IPS-20b (cell line): Measurements from ENCODE around the gene GET4.
A peak's percentile ranks its signal among the peaks of the same experiment; 100 is the strongest.
"Not testable (repeated sequence)": the region's sequence is repeated elsewhere in the genome, so short reads cannot be mapped to it uniquely, and the experiment has no call there.

Source experiments
- H3K27ac ChIP-seq: one replicate; pipeline ENCODE4 v1.5.1; 2013; ENCODE audit warnings: low read length
- H3K27me3 ChIP-seq: 2 replicates; pipeline ENCODE4 v1.6.1; 2013; ENCODE audit warnings: mild to moderate bottlenecking, low read length, inconsistent platforms; ENCODE audit not compliant: insufficient read depth
- H3K36me3 ChIP-seq: 2 replicates; pipeline ENCODE4 v1.6.1; 2013; ENCODE audit warnings: low read depth, mild to moderate bottlenecking, inconsistent platforms, low read length, moderate library complexity; ENCODE audit not compliant: insufficient read depth
- H3K4me1 ChIP-seq: 2 replicates; pipeline ENCODE4 v1.6.1; 2013; ENCODE audit warnings: mild to moderate bottlenecking, control low read depth, inconsistent platforms, low read length, moderate library complexity; ENCODE audit not compliant: insufficient read depth
- H3K4me3 ChIP-seq: 2 replicates; pipeline ENCODE4 v1.5.1; 2013; ENCODE audit warnings: mild to moderate bottlenecking, low read length, inconsistent platforms
- H3K9ac ChIP-seq: 2 replicates; pipeline ENCODE4 v1.6.1; 2013; ENCODE audit warnings: low read depth, mild to moderate bottlenecking, inconsistent platforms, low read length, moderate library complexity
- H3K9me3 ChIP-seq: 2 replicates; pipeline ENCODE4 v1.6.1; 2013; ENCODE audit warnings: mild to moderate bottlenecking, low read depth, low read length, inconsistent platforms; ENCODE audit not compliant: insufficient read depth

GET4 gene

GRCh38 chr7:860149-860548 lies 16.2 kb upstream of the GET4 start:
- no peaks in the 10 kb centered on the region for H3K27me3 ChIP-seq
- H3K27ac ChIP-seq, result no peak overlapping the region
- H3K36me3 ChIP-seq, result peaks cover 92% of the 10 kb centered on the region

DNA sequence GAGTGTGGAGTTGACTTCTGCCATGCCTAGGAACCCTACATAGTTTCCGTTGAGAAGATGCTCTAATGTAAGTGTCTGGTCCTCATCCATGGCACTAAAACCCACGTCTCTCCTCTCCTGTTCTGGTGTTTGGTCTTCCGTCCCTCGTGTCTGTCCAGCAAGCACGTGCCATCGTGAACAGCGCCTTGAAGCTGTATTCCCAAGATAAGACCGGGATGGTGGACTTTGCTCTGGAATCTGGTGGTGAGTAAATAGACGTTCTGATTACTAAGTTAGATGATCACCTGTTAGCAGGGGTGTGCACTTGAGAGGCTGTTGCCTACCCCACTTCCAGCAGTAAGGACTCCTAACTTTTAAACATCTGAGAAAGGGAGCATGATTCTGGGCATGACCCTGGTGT lies 15.1 kb upstream of the GET4 start:
- Histone ChIP-seq H3K27me3 (no peaks in the 10 kb centered on the region), H3K36me3 (peaks cover 92% of the 10 kb centered on the region), H3K9me3 (no peaks in the 10 kb centered on the region), H3K27ac (no peak overlapping the region), H3K9ac (no peak overlapping the region), H3K4me1 (no peaks in the 10 kb centered on the region), H3K4me3 (no peak overlapping the region)

More at GRCh38 chr7:860149-860548, 16.2 kb upstream of the GET4 start:
- H3K4me3 ChIP-seq, result no peak overlapping the region
- H3K9ac ChIP-seq, result no peak overlapping the region
- H3K4me1 ChIP-seq, result no peaks in the 10 kb centered on the region
- H3K9me3 ChIP-seq, result no peaks in the 10 kb centered on the region

- H3K9ac ChIP-seq, result no peak overlapping the region
- H3K36me3 ChIP-seq, result peaks cover 88% of the 10 kb centered on the region
- no peaks in the 10 kb centered on the region for H3K27me3 ChIP-seq
- no peak overlapping the region for H3K27ac ChIP-seq
- no peaks in the 10 kb centered on the region for H3K9me3 ChIP-seq
- H3K4me3 ChIP-seq, result no peak overlapping the region
- H3K4me1 ChIP-seq, result no peaks in the 10 kb centered on the region
Measured at GRCh38 chr7:862157-862556, 14.2 kb upstream of the GET4 start.

- H3K9me3 ChIP-seq, result no peaks in the 10 kb centered on the region
- H3K36me3 ChIP-seq, result peaks cover 90% of the 10 kb centered on the region
- no peaks in the 10 kb centered on the region for H3K4me1 ChIP-seq
- no peak overlapping the region for H3K4me3 ChIP-seq
- H3K9ac ChIP-seq, result no peak overlapping the region
- H3K27me3 ChIP-seq, result no peaks in the 10 kb centered on the region
- H3K27ac ChIP-seq, result no peak overlapping the region
Measured at GRCh38 chr7:863106-863505, 13.2 kb upstream of the GET4 start.

GRCh38 chr7:865921-866320 lies 10.4 kb upstream of the GET4 start:
- Histone ChIP-seq H3K36me3 (peaks cover 83% of the 10 kb centered on the region), H3K9me3 (no peaks in the 10 kb centered on the region), H3K27me3 (no peaks in the 10 kb centered on the region), H3K9ac (no peak overlapping the region), H3K27ac (no peak overlapping the region), H3K4me3 (no peak overlapping the region), H3K4me1 (no peaks in the 10 kb centered on the region)

DNA sequence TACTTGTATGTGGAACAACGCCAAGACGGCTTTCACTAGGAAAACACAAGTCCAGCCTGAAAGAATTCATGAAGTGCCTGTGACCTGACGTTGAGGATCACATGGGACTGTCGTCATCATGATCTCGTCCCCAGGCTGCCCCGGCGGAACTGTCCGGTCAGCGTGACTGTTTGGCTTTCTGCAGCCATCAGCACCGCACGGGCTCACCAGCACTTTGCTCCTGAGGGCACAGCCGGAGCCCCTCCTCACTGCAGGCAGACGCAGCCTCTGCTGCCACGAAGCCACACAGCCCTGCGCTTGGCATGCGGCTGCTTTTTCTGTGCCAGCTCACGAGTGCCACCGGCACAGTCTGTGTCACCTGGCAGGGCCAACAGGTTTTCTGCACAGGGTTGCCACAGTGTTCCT lies 9.4 kb upstream of the GET4 start:
- Histone ChIP-seq H3K9me3 (no peaks in the 10 kb centered on the region), H3K4me1 (no peaks in the 10 kb centered on the region), H3K27me3 (no peaks in the 10 kb centered on the region), H3K36me3 (peaks cover 81% of the 10 kb centered on the region), H3K9ac (no peak overlapping the region), H3K27ac (no peak overlapping the region), H3K4me3 (no peak overlapping the region)

GRCh38 chr7:867406-868188 lies 8.8 kb upstream of the GET4 start:
- no peak overlapping the region for H3K9ac ChIP-seq
- no peaks in the 10 kb centered on the region for H3K27me3 ChIP-seq
- H3K4me3 ChIP-seq, result no peak overlapping the region
- no peaks in the 10 kb centered on the region for H3K9me3 ChIP-seq
- H3K36me3 ChIP-seq, result peaks cover 81% of the 10 kb centered on the region
- H3K27ac ChIP-seq, result no peak overlapping the region
- no peaks in the 10 kb centered on the region for H3K4me1 ChIP-seq

GRCh38 chr7:868189-868486 lies 8.2 kb upstream of the GET4 start:
- Histone ChIP-seq H3K9ac (no peak overlapping the region), H3K4me3 (no peak overlapping the region), H3K27ac (no peak overlapping the region), H3K27me3 (no peaks in the 10 kb centered on the region), H3K9me3 (no peaks in the 10 kb centered on the region), H3K36me3 (peaks cover 79% of the 10 kb centered on the region), H3K4me1 (no peaks in the 10 kb centered on the region)

DNA sequence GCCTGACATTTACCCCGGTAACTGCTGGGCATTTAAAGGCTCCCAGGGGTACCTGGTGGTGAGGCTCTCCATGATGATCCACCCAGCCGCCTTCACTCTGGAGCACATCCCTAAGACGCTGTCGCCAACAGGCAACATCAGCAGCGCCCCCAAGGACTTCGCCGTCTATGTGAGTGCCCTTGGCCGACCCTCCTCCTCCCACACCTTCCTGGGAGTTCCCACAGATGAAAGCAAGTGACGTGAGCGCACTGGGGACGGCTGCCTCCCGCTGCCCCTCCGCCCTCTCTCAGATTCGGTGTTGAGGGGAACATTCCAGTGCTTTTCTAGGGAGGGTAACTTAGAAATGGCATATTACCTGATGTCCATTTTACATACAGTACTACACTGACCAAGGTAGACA lies 7.0 kb upstream of the GET4 start:
- Histone ChIP-seq H3K27me3 (no peaks in the 10 kb centered on the region), H3K4me1 (peaks cover 4% of the 10 kb centered on the region; the same call in 1 of the 2 replicates), H3K36me3 (peaks cover 78% of the 10 kb centered on the region), H3K9me3 (no peaks in the 10 kb centered on the region), H3K4me3 (no peak overlapping the region), H3K27ac (no peak overlapping the region), H3K9ac (no peak overlapping the region)

- Histone ChIP-seq H3K4me1 (peaks cover 4% of the 10 kb centered on the region; the same call in 1 of the 2 replicates), H3K36me3 (peaks cover 71% of the 10 kb centered on the region), H3K27me3 (no peaks in the 10 kb centered on the region), H3K4me3 (no peak overlapping the region), H3K9me3 (no peaks in the 10 kb centered on the region), H3K27ac (no peak overlapping the region), H3K9ac (no peak overlapping the region)
Measured at GRCh38 chr7:871900-872537, 4.3 kb upstream of the GET4 start.

DNA sequence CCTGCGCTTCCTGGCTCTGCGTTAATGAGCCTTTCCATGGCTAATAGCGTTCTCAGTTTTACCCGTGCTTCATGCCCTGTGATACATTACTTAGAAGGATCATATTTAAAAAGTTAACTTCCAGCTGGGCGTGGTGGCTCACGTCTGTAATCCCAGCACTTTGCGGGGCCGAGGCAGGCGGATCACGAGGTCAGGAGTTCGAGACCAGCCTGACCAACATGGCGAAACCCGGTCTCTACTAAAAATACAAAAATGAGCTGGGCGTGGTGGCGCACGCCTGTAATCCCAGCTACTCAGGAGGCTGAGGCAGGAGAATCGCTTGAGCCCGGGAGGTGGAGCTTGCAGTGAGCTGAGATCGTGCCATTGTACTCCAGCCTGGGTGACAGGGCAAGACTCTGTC lies 3.7 kb upstream of the GET4 start:
- not testable (repeated sequence) for H3K9ac ChIP-seq, H3K27ac ChIP-seq, H3K9me3 ChIP-seq, H3K4me3 ChIP-seq, H3K4me1 ChIP-seq, H3K27me3 ChIP-seq
- peaks cover 65% of the 10 kb centered on the region for H3K36me3 ChIP-seq

GRCh38 chr7:873367-874002 lies 2.9 kb upstream of the GET4 start:
- no peaks in the 10 kb centered on the region for H3K9me3 ChIP-seq
- H3K4me3 ChIP-seq, result no peak overlapping the region
- H3K36me3 ChIP-seq, result peaks cover 58% of the 10 kb centered on the region
- peak overlapping the region; percentile 34; the same call in 1 of the 2 replicates for H3K9ac ChIP-seq
- no peak overlapping the region for H3K27ac ChIP-seq
- peaks cover 4% of the 10 kb centered on the region; the same call in 1 of the 2 replicates for H3K4me1 ChIP-seq
- H3K27me3 ChIP-seq, result no peaks in the 10 kb centered on the region
